ENCODE results near the gene PAPPA. TPM values are rescaled to one million over a fixed set of nuclear protein-coding genes. Genes with fewer than 3 reads are reported as not detected.
A peak's percentile ranks its signal among the peaks of the same experiment; 100 is the strongest.

PAPPA gene
- total RNA-seq, 1 donor from 2014 or later, result 172 TPM

GRCh38 chr9:116318468-116319374 lies 165.1 kb downstream of the PAPPA start:
- no peaks in the 10 kb centered on the region for H3K27me3 ChIP-seq (ENCODE audit: insufficient read depth, low read length)
- H3K27me3 Mint-ChIP-seq (ENCODE audit: low read depth, unreplicated experiment), result no peaks in the 10 kb centered on the region
- TF ChIP-seq, protein P1, sequence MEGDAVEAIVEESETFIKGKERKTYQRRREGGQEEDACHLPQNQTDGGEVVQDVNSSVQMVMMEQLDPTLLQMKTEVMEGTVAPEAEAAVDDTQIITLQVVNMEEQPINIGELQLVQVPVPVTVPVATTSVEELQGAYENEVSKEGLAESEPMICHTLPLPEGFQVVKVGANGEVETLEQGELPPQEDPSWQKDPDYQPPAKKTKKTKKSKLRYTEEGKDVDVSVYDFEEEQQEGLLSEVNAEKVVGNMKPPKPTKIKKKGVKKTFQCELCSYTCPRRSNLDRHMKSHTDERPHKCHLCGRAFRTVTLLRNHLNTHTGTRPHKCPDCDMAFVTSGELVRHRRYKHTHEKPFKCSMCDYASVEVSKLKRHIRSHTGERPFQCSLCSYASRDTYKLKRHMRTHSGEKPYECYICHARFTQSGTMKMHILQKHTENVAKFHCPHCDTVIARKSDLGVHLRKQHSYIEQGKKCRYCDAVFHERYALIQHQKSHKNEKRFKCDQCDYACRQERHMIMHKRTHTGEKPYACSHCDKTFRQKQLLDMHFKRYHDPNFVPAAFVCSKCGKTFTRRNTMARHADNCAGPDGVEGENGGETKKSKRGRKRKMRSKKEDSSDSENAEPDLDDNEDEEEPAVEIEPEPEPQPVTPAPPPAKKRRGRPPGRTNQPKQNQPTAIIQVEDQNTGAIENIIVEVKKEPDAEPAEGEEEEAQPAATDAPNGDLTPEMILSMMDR (IDR thresholded peaks at IDR 0.05; ENCODE audit: insufficient read depth, low read depth, low read length), result no peak
- no peak for TF ChIP-seq EZH2 (IDR thresholded peaks at IDR 0.05; ENCODE audit: insufficient read depth, low read length)
- H3K4me1 Mint-ChIP-seq (ENCODE audit: low read depth, unreplicated experiment), result peaks cover 13% of the 10 kb centered on the region
- H2AFZ ChIP-seq (ENCODE audit: low read depth, low read length), result no peak overlapping the region
- H3K4me3 Mint-ChIP-seq (ENCODE audit: unreplicated experiment), result no peak overlapping the region
- no peak overlapping the region for H3K9ac ChIP-seq (ENCODE audit: low read length)
- H4K20me1 ChIP-seq (ENCODE audit: insufficient read depth, low read length), result peaks cover 2% of the 10 kb centered on the region
- H3K4me2 ChIP-seq (ENCODE audit: low read length), result no peak overlapping the region
- H3K27ac ChIP-seq (ENCODE audit: low read depth, low read length), result no peak overlapping the region
- FAIRE-seq (no peak), DNase-seq (ENCODE audit: low read depth) (peak; percentile 8)
- H3K27ac Mint-ChIP-seq (ENCODE audit: unreplicated experiment), result no peak overlapping the region
- peaks cover 50% of the 10 kb centered on the region for H3K36me3 Mint-ChIP-seq (ENCODE audit: low read depth, unreplicated experiment)
- no peak overlapping the region for H3K4me3 ChIP-seq (ENCODE audit: insufficient read depth, low read depth, low read length)
- H3K9me3 ChIP-seq (ENCODE audit: insufficient read depth, low read depth, low read length), result no peaks in the 10 kb centered on the region
- H3K9me3 Mint-ChIP-seq (ENCODE audit: unreplicated experiment), result no peaks in the 10 kb centered on the region
- H3K36me3 ChIP-seq (ENCODE audit: insufficient read depth, low read length), result peaks cover 4% of the 10 kb centered on the region
- H3K4me1 ChIP-seq (ENCODE audit: insufficient read depth, low read length), result no peaks in the 10 kb centered on the region
- H3K79me2 ChIP-seq (ENCODE audit: insufficient read depth, low read length), result no peaks in the 10 kb centered on the region

DNA sequence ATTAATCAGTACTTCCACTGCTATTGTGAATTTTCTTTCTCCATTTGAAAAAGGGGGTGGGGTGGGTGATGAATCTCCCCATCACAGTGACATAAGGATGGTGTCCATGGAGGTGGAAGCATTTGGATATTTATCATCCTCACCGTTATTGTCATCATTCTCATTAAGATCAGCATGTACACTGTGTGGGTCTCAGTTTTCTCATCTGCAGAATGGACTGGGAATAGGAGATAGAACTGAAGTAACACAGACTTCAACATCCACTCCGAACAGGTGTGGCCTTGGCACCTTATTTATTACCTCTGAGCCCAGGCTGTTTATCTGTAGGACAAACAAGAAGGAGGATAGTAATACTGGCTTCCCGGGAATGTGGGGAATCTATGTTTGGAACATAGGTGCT lies 165.9 kb downstream of the PAPPA start:
- no peaks in the 10 kb centered on the region for H3K9me3 Mint-ChIP-seq (ENCODE audit: unreplicated experiment)
- H3K4me1 Mint-ChIP-seq (ENCODE audit: low read depth, unreplicated experiment), result peaks cover 17% of the 10 kb centered on the region
- no peaks in the 10 kb centered on the region for H3K27me3 Mint-ChIP-seq (ENCODE audit: low read depth, unreplicated experiment)
- H3K4me2 ChIP-seq (ENCODE audit: low read length), result no peak overlapping the region
- H3K27me3 ChIP-seq (ENCODE audit: insufficient read depth, low read length), result no peaks in the 10 kb centered on the region
- H3K36me3 ChIP-seq (ENCODE audit: insufficient read depth, low read length), result peaks cover 4% of the 10 kb centered on the region
- H2AFZ ChIP-seq (ENCODE audit: low read depth, low read length), result no peak overlapping the region
- no peak overlapping the region for H3K27ac ChIP-seq (ENCODE audit: low read depth, low read length)
- no peaks in the 10 kb centered on the region for H3K4me1 ChIP-seq (ENCODE audit: insufficient read depth, low read length)
- no peak for TF ChIP-seq EZH2 (IDR thresholded peaks at IDR 0.05; ENCODE audit: insufficient read depth, low read length)
- TF ChIP-seq, protein P1 (IDR thresholded peaks at IDR 0.05; ENCODE audit: insufficient read depth, low read depth, low read length), result no peak
- no peak overlapping the region for H3K4me3 ChIP-seq (ENCODE audit: insufficient read depth, low read depth, low read length)
- no peak overlapping the region for H3K27ac Mint-ChIP-seq (ENCODE audit: unreplicated experiment)
- no peaks in the 10 kb centered on the region for H3K9me3 ChIP-seq (ENCODE audit: insufficient read depth, low read depth, low read length)
- no peak for DNase-seq (ENCODE audit: low read depth)
- no peaks in the 10 kb centered on the region for H3K79me2 ChIP-seq (ENCODE audit: insufficient read depth, low read length)
- peaks cover 51% of the 10 kb centered on the region for H3K36me3 Mint-ChIP-seq (ENCODE audit: low read depth, unreplicated experiment)
- no peak overlapping the region for H3K4me3 Mint-ChIP-seq (ENCODE audit: unreplicated experiment)
- FAIRE-seq, result no peak
- H3K9ac ChIP-seq (ENCODE audit: low read length), result no peak overlapping the region
- peaks cover 6% of the 10 kb centered on the region for H4K20me1 ChIP-seq (ENCODE audit: insufficient read depth, low read length)

GRCh38 chr9:116320290-116320689 lies 166.7 kb downstream of the PAPPA start:
- Mint-ChIP-seq H3K27ac (ENCODE audit: unreplicated experiment) (peak overlapping the region; percentile 9), H3K4me3 (ENCODE audit: unreplicated experiment) (no peak overlapping the region), H3K36me3 (ENCODE audit: low read depth, unreplicated experiment) (peaks cover 50% of the 10 kb centered on the region), H3K4me1 (ENCODE audit: low read depth, unreplicated experiment) (peaks cover 21% of the 10 kb centered on the region), H3K27me3 (ENCODE audit: low read depth, unreplicated experiment) (no peaks in the 10 kb centered on the region), H3K9me3 (ENCODE audit: unreplicated experiment) (no peaks in the 10 kb centered on the region)
- Histone ChIP-seq H3K9ac (ENCODE audit: low read length) (no peak overlapping the region), H3K4me1 (ENCODE audit: insufficient read depth, low read length) (no peaks in the 10 kb centered on the region), H3K27me3 (ENCODE audit: insufficient read depth, low read length) (no peaks in the 10 kb centered on the region), H3K4me2 (ENCODE audit: low read length) (no peak overlapping the region), H2AFZ (ENCODE audit: low read depth, low read length) (no peak overlapping the region), H3K4me3 (ENCODE audit: insufficient read depth, low read depth, low read length) (no peak overlapping the region), H3K79me2 (ENCODE audit: insufficient read depth, low read length) (no peaks in the 10 kb centered on the region), H3K9me3 (ENCODE audit: insufficient read depth, low read depth, low read length) (no peaks in the 10 kb centered on the region), H4K20me1 (ENCODE audit: insufficient read depth, low read length) (peaks cover 6% of the 10 kb centered on the region), H3K36me3 (ENCODE audit: insufficient read depth, low read length) (peaks cover 4% of the 10 kb centered on the region), H3K27ac (ENCODE audit: low read depth, low read length) (no peak overlapping the region)
- TF ChIP-seq EZH2 (IDR thresholded peaks at IDR 0.05; ENCODE audit: insufficient read depth, low read length), result no peak
- TF ChIP-seq, protein P1 (IDR thresholded peaks at IDR 0.05; ENCODE audit: insufficient read depth, low read depth, low read length), result no peak
- DNase-seq (ENCODE audit: low read depth) (no peak), FAIRE-seq (no peak)
